Measurements from ENCODE around the gene SUGCT.

GRCh38 chr7:40597517-40597916 is 462.7 kb downstream of the SUGCT start:
- TF ChIP-seq CTCF (IDR thresholded peaks at IDR 0.05; ENCODE audit: low read depth, low read length) (no peak), EZH2phosphoT487 (IDR thresholded peaks at IDR 0.05; ENCODE audit: low read depth) (no peak)
